Astrocyte of the spinal cord (primary cell): ENCODE measurements around the gene RBMS3.

Source experiments
- DNase-seq: peaks from one replicate; pipeline ENCODE4 v3.0.0; 2011; ENCODE audit warnings: low read depth, low spot score
- H3K4me3 ChIP-seq: 2 replicates; pipeline ENCODE4 v1.5.1; 2011; ENCODE audit warnings: low read depth, mild to moderate bottlenecking, low read length, moderate library complexity
- CTCF ChIP-seq: IDR thresholded peaks from 2 replicates; pipeline ENCODE4 v1.5.1; 2012; ENCODE audit warnings: low read depth, mild to moderate bottlenecking, low read length, inconsistent platforms
- in situ Hi-C: cut with HindIII; loops from 2 replicates; pipeline ENCODE4 v1.10.0; 2017; ENCODE audit warnings: low sequenced_read_pairs

Gene RBMS3

GRCh38 chr3:29914861-29915524 lies 634.1 kb downstream of the RBMS3 start:
- TF ChIP-seq CTCF, result no peak
- peak; percentile 80 for DNase-seq
- in situ Hi-C loops, result no loop called here
- H3K4me3 ChIP-seq, result no peak overlapping the region

GRCh38 chr3:29919571-29919970 lies 638.7 kb downstream of the RBMS3 start:
- H3K4me3 ChIP-seq, result no peak overlapping the region
- in situ Hi-C loops, result no loop called here
- TF ChIP-seq CTCF, result no peak
- no peak for DNase-seq

GRCh38 chr3:29922992-29923746 lies 642.3 kb downstream of the RBMS3 start:
- in situ Hi-C loops, result no loop called here
- peak; percentile 89 for DNase-seq
- no peak for TF ChIP-seq CTCF
- H3K4me3 ChIP-seq, result no peak overlapping the region

- H3K4me3 ChIP-seq, result no peak overlapping the region
- no peak for TF ChIP-seq CTCF
- DNase-seq, result no peak
- in situ Hi-C loops, result no loop called here
Observed at GRCh38 chr3:29924783-29925561, 644.1 kb downstream of the RBMS3 start.

- in situ Hi-C loops, result no loop called here
- H3K4me3 ChIP-seq, result no peak overlapping the region
- TF ChIP-seq CTCF, result no peak
- no peak for DNase-seq
Observed at GRCh38 chr3:29926378-29926777, 645.5 kb downstream of the RBMS3 start.

GRCh38 chr3:29932696-29933325 lies 651.9 kb downstream of the RBMS3 start:
- DNase-seq, result no peak
- in situ Hi-C loops, result no loop called here
- no peak overlapping the region for H3K4me3 ChIP-seq
- TF ChIP-seq CTCF, result no peak
